ENCODE results near the gene HCK.
"Not testable (repeated sequence)": the region's sequence is repeated elsewhere in the genome, so short reads cannot be mapped to it uniquely, and the experiment has no call there.

The HCK gene

GRCh38 chr20:32031007-32031958 lies 20.8 kb upstream of the HCK start:
- peak; percentile 72 for DNase-seq

- DNase-seq: no peak
These were observed 18.7 kb upstream of the HCK start for GRCh38 chr20:32033316-32033715.

DNA sequence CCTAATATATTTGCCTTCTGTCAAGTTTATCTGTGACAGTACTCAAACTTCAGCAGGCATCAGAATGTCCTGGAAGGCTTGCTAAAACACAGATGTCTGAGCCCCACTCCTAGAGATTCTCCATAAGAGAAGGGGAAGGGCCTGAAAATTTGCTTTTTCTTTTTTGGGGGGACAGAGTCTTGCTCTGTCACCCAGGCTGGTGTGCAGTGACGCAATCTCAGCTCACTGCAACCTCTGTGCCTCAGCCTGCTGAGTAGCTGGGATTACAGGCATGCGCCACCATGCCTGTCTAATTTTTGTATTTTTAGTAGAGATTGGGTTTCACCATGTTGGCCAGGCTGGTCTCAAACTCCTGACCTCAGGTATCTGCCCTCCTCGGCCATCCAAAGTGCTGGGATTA lies 18.3 kb upstream of the HCK start:
- not testable (repeated sequence) for DNase-seq

- DNase-seq: no peak
These were observed 17.2 kb upstream of the HCK start for GRCh38 chr20:32034581-32035425.

DNA sequence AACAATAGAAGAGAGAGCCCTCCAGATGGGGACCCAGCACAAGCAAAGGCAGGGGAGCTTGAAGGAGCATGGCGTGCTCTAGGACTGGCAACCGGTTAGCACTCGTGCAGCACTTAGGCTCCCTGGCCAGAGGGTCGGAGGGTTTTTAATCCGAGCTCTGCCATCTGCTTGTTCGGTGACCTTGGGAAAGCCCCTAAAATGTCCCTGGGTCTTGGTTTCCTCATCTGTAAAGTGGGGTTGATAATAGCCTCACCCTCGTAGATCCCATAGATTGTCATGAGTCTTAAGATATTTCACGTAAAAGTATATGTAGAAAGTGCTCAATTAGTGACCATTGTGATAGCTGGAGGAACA lies 16.6 kb upstream of the HCK start:
- no peak for DNase-seq

DNA sequence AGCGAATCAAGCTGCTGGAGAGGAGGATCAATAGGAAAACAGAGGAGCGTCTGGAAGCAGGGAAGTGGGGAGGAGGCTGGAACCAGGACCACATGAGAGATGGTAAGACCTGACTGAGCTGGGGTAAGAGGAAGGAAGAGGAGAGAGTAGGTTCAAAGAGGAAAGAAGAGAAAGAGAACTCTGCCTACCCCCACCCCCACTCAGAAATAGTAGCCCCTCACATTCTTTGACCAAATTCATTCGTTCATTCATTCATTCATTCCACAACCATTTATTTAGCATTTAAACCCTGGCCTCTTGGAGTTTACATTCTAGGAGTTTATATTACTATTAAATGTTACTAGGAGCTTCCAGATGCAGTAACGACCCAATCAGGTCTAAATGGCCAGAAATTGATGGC lies 15.8 kb upstream of the HCK start:
- DNase-seq: no peak

GRCh38 chr20:32036716-32037485 lies 15.1 kb upstream of the HCK start:
- DNase-seq: no peak

- DNase-seq: no peak
These were observed 14.1 kb upstream of the HCK start for GRCh38 chr20:32037929-32038328.

DNA sequence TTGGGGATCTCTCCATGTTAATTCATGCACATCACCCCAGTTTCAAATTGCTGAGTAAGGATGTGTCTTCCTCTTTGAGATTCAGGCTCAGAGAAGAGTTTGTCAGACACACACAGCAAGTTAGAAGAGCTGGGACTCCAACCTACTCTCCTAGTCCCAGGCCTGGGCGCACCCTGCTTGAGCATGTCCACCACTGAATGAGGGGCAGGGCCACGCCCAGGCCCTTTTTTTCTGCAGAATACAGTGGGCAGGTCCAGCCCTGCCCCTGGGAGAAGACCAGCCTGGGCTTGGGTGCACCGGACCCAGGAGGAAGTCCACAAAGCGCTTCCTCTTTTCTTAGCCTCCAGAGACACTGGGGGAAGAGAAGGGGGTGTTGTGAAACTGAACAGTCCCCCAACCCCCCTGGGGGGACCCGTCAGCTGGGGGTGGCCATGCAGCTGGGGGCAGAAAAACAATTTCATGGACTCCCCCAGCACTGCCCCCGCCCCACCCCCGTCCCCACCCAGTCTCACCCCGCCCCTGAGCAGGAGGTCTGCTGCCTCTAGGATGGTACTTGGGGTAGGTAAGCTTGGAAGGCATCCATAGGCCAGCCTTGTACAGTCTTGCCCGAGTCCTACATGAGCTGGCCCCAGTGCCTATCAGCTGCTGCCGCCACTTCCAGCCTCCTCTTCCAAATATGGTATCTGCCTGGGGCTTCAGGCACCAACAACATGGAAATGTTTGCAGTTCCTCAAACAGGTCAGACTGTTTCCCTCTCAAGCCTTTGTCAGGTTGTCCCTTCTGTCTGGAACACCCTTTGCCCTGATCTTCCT lies 11.7 kb upstream of the HCK start:
- DNase-seq: no peak

DNA sequence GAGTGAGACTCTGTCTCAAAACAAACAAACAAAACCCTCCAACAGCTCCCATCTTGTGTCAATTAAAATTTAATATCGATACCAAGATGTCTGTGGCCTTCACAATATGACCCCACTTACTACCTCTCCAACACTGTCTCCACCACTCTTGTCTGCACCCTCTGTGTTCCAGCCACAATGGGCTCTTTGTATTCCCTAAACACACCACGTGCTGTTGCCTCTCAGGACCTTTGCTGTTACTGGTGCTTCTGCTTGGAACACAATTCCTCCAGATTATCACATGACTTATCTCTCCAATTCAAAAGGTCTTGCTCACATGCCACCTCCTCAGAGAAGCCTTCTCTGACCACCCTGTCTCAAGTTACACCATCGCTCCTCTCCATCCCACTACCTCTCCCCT lies 6.0 kb upstream of the HCK start:
- DNase-seq: no peak

DNA sequence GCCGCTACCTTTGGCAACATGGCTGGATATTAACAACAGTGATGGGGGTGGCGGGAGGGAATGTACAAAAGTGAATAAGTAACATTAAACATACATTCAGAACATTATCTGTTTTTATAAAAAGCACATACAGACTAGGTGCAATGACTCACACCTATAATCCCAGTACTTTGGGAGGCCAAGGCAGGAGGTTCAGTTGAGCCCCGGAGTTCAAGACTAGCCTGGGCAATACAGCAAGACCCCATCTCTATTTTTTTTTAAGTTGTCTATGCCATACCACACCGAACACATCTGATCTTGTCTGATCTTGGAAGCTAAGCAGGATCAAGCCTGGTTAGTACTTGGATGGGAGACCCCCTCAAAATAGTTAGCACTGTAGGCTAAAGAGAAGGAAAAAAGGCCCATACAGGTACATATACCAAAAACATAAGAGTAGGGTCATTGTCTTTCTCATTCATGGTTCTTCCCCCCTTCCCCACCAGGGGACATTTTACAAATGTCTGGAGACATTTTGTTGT lies 1.7 kb upstream of the HCK start:
- DNase-seq: no peak

- DNase-seq: no peak
These were observed 1.0 kb upstream of the HCK start for GRCh38 chr20:32050851-32051556.

- DNase-seq: no peak
These were observed 337 bp upstream of the HCK start for GRCh38 chr20:32051720-32052089.

GRCh38 chr20:32052778-32053362 lies 828 bp downstream of the HCK start:
- no peak for DNase-seq

DNA sequence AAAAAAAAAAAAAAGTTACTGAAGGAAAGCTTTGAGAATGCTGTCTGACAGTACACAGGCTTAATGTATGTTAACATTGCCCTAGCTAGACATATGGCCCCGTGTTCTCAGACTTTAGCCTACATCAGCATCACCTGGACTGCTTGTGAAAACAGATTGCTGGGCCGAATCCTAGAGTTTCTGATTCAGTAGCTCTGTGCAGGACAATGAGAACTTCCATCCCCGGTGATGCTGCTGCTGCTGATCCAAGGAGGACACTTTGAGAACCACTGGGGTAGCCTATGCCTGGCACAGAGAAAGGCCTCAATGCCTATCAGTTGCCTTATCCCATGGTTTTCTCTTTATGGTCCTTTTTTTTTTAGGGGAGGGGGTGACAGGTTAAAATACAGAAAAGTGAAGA lies 1.6 kb downstream of the HCK start:
- DNase-seq: no peak

DNA sequence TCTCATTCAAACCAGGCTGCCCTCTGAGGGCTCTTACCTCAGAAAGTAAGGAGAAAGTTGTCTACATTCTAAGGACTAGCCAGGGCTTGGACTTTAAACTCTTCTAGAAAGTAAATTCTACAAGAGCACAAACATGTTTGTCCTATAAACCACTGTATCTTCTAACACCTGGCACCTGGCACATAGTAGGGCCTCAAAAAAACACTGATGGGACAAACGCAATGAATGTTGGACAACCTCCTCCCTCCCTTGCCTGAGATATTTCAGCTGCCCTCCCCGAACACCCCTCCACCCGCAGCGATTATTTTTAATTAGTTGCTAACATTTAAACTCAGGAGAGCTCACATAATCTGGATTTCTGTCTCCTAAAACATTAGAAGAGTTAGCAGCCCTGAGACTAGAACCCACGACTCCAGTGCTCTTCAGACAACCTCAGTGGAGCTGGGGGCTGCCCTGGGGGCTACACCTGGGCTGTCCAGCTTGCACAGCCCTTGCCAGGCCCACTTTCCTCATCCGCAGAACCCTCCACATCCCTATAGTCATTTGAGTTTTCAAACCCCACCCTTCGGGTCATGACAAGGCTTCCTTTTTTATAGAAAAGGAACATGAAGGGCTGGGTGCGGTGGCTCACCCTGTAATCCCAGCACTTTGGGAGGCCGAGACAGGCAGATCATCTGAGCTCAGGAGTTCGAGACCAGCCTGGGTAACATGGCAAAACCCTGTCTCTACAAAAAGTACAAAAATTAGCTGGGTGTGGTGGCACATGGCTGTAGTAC lies 4.9 kb downstream of the HCK start:
- DNase-seq: no peak

GRCh38 chr20:32057656-32058184 lies 5.7 kb downstream of the HCK start:
- no peak for DNase-seq

- DNase-seq: no peak
These were observed 7.1 kb downstream of the HCK start for GRCh38 chr20:32059189-32059588.

GRCh38 chr20:32062776-32063170 lies 10.7 kb downstream of the HCK start:
- no peak for DNase-seq

GRCh38 chr20:32063695-32064094 lies 11.7 kb downstream of the HCK start:
- DNase-seq: no peak
